GM19468 (cell line): ENCODE measurements around the gene SLC39A12.
"Not testable (repeated sequence)": the region's sequence is repeated elsewhere in the genome, so short reads cannot be mapped to it uniquely, and the experiment has no call there.

Experiments used
- ATAC-seq: cut with Tn5 transposase; IDR thresholded peaks from one replicate; pipeline ENCODE4 v1.9.1; 2021; ENCODE audit warnings: mild to moderate bottlenecking, moderate library complexity, moderate number of reproducible peaks; ENCODE audit not compliant: unreplicated experiment; ENCODE audit errors: extremely low read depth

Gene SLC39A12

DNA sequence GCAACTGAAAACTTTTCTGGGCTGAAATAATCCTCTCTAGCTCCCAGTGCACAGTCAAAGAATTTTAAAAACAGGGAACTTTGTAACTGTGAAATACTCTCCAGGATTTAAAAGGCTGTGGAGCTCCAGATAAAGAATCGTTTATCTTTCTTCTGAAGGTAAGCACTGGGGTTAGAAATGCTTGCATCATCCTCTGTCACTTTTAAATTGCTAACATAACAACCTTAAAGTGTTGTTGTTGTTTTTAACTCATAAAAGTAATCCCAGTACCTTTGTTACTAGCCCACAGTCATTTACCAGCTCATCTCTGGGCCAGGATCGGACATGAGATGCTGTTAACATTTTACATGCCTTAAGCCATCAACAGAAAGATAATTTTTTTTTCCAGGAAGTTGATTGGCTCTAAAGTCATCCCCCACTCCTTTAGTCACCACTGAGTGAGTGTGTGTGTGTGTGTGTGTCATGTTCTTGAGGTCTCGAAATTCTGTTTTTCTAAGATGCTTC, at the start of gene SLC39A12:
TSS of gene SLC39A12 (plus strand) at position 51 of the 504 bp plus-strand sequence. CDS start 1,359 bp downstream, outside the sequence.
- no peak for ATAC-seq

DNA sequence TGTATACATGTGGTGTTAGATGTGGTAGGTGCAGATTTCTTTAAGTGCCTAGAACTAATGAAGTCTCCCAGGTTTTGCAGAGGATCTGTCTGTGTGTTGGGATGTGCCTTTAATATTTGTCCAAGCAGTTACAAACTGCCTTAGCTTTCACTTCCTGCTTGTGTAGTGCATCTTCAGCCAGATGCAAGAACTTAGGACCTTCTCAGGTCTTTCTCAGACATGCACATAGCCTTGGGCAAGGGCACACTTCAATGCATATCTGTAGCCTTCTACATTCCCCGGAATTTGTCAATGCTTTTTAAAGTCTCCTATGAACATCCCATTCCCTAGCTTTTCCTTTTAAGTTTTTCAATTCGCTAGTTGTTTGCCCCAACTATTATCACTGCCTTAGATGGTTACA, 47.2 kb upstream of the SLC39A12 start:
- ATAC-seq, result no peak

DNA sequence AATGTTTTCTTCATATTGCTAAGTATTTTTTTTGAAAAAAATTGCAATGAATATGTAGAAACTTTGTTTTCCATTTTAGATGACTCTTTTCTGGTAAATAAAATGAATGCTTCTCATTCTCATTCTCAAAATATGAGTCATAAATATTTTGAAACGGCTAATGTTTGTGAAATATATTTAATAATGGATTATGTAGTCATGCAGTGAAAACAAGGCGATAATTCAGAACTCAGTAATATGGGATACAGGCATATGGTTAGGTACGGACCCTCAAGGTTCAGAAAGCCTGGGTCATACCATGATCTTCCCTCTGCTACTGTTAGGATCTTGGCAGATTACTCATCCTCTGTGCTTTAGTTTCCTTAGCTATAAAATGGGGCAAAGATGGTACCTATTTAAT, 46.2 kb upstream of the SLC39A12 start:
- ATAC-seq, result no peak

DNA sequence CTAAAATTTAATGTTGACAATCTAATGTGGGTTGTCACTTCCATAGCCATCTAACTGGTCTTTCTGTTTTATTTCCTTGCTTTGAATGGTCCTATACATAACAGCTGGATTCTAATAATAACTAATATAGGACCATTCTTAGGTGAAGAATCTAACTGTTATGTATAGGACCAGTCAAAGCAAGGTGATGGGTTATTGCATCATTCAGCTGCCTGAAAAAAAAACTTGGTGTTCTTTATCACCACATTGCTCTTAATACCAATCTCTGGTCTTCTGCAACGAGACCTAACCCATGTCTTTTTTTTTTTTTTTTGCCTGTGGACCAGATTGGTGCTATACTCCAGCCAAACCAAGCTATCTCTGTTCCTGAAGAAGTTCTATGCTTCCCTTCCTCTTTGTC, 45.7 kb upstream of the SLC39A12 start:
- no peak for ATAC-seq

DNA sequence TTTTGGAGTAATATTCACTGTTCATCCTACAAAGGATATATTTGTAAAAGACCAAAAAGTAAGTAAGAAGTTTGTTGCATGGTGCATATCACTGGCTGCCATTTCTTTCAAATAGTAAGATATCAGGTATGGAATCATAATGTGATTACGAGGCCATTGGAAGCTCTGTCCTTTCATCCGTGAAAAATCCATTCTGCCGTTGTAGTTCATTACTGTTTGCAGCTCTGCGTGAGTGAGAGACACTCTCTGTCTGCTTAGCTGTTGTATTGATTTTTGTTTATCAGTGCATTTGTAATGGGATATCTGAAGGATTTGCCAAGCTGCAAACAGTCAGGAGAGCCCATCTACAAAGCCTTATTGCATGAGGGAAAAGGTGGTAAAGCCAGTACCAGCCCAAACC, 44.1 kb upstream of the SLC39A12 start:
- ATAC-seq, result no peak

DNA sequence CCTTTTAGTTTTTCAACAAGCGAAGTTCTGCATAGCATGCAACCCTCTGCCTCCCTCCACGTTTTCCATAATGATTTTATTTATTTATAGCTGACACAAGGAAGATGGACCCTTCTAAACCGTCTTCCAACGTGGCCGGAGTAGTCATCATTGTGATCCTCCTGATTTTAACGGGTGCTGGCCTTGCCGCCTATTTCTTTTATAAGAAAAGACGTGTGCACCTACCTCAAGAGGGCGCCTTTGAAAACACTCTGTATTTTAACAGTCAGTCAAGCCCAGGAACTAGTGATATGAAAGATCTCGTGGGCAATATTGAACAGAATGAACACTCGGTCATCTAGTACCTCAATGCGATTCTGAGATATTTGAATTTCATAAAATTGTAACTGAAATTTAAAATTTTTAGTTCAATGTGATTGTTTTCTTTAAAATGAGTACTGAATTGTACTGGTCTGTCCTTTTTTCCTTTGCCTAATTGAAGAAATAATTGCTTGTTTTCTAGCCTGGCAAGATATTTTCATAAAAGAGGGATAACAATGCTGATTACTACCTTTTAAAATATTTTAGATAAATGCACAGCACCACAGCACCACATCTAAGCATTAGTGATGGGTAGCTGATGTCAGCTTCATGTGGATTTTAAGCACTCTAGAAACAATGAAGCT, 41.5 kb upstream of the SLC39A12 start:
- ATAC-seq, result no peak

DNA sequence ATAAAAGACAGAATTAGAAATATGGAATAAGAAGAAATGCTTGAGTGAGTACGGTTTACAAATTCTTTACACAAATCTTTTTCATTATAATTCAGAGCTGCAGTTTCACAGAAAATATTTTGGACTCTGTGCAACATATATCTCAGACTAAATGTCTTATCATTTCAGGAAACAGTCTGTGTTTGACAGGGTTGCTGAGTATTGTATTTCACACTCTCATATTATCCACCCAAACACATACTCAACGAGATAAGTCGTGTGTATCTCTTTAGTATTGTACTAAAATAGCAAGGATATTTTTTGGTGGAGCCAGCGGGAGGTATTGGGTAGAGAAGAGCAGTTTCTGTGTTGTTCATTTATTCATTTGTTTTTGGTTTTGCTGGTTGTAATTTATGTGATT, 39.0 kb upstream of the SLC39A12 start:
- no peak for ATAC-seq

DNA sequence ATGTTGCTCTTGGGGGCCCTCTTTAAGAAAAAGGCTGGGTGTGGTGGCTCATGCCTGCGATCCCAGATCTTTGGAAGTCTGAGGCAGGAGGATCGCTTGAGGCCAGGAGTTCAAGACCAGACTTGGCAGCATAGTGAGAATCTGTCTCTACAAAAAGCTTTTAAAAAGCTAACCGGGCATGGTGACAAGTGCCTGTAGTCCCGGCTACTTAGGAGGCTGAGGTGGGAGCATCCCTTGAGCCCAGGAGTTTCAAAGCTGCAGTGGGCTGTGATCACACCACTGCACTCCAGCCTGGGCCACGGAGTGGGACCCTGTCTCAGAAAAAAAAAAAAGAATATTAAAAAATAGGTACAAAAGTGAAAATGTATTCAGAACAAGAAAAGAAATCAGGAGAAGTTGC, 38.1 kb upstream of the SLC39A12 start:
- ATAC-seq, result no peak

DNA sequence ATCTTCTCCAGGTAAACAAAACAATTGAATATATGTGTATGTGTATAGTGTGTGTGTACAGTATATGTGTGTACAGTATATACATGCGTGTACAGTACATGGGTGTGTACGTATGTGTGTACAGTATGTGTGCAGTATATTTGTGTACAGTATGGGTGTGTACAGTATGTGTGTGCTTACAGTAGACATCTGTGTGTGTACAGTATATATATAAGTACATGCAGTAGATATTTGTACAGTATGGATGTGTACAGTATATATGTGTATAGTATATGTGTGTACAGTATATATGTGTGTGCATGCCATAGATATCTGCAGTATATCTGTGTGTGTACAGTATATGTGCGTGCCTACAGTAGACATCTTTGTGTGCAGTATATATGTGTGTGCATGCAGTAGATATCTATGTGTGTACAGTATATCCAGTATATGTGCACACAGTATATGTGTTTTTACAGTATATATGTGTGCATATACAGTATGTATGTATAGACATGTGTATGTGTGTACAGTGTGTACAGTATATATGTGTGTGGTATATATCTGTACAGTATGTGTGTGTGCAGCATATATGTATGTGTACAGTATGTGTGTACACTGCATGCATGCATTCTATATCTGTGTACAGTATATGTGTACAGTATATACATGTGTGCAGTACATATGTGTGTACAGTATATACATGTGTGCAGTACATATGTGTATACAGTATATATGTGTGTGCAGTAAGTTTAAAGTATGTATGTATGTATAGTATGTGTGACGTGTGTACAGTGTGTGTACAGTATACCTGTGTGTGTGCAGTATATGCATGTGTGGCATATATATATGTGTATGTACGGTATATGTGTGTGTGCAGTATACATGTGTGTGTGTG, 37.3 kb upstream of the SLC39A12 start:
- no peak for ATAC-seq

DNA sequence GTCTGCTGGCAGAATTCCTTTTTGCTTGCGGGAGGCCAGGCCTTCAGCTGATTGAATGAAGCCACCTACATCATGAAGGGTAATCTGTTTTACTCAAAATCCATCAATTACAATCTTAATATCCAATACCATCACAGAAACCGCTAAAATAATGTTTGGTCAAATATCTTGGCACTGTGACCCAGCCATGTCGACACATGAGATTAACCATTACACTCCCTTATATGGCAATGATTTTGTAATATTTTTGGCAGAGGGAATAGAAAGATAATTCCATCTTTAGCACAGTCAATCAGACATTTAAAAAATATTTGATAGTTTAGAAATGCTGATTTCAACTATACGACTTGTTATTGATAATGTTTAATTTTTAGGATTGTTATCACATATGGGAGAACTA, 36.5 kb upstream of the SLC39A12 start:
- ATAC-seq, result no peak

DNA sequence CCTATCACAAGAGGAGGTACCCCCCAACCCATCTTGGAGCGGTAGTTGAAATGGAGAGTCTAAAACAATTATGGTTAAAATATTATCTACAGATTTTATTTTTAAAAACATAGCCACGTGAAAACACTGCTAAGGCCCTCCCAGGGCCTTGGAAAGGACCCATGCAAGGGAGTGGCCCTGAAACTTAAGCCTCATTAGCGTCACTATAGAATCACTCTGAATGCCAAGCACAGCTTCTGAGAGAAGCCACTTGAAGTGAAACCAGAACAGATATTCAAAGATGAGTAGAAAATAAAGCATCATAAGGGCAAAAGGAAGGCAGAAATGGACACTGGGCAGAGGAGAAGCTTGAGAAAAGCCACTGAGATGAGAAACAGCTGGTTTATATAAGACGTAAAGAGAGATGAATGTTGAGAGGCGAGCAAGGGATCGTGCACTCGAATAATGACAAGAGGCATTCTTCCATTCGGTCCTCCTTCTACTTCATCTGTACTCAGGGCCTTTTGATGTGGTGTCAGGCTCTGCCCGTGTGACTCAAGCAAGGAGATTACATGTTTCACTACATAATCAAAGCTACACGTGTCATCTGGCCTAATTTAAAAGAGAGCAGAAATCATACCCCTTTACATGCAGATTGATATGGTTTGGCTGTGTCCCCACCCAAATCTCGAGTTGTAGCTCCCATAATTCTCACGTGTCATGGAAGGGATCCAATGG, 33.4 kb upstream of the SLC39A12 start:
- ATAC-seq, result no peak

DNA sequence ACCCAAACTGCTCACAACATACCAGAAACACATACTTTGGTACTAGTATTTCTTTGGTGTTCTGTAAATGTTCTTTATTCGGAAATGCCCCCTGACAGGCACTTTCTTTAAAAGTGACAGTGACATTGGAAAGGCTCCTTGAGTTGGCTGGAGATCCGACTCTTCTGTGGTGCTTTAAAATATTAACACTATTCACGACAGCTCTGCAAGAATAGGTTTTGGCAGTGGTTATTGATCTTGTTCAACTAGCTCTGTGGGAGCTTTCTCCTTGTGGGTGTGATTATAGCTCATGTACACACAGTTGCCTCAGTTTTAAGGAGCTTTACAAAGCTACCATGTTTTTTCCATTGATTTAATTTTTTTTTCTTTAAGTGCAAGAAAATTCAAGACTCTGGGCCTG, 30.3 kb upstream of the SLC39A12 start:
- ATAC-seq, result no peak

DNA sequence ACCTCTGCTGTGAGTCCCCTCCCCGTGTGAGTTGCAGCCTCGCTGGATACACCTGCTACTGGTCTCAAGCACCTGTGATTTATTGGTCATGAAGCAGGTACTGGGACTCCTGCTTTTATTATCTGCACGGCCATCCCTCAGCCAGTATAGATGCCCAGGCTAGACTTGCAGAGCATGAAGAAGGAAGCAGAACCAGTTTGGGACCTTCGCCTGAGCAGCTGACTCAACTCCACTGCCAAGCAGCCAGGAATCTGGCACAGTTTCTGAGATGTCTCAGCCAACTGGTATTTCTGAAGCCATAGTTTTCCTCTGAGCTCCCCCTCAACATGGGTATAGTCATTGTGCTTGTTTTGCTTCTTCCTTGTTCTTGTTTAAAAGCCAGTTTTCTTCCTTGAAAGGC, 28.0 kb upstream of the SLC39A12 start:
- no peak for ATAC-seq

DNA sequence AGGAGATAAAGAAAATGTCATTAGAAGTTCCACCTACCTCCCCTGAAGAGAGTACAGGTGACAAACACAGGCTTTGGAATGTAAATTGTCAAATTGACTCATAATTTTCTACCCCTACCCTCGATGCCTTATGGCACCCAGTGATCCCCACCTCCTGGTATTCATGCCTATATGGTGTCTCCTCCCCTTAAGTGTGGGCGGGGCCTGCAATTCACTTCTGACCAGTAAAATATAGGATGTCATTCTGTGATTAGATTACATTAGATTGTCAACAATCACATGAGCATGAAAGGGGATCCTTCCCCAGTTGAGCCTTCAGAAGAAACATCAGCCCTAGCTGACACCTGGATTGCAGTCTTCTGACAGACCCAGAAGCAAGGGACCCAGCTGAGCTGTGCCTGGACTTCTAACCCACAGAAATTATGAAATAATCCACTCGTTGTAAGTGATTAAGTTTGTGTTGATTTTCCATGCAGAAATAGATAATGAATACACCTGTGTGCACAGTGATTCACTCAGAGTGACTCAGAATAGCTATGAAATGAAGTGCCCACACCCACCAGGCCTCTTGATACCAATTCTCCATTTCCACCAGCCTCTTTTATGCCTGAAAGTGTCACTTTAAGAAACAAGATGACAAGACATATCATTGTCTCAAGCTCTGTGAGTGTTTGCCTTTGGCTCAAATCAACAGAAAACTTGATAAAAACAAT, 8.5 kb upstream of the SLC39A12 start:
- no peak for ATAC-seq

DNA sequence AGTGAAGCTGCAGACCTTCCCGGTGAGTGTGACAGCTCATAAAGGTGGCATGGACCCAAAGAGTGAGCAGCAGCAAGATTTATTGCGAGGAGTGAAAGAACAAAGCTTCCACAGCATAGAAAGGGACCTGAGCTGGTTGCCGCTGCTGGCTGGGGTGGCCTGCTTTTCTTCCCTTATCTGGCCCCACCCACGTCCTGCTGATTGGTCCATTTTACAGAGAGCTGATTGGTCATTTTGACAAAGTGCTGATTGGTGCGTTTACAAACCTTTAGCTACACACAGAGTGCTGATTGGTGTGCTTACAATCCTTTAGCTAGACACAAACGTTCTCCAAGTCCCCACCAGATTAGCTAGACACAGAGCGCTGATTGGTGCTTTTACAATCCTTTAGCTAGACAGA, 1.4 kb upstream of the SLC39A12 start:
- not testable (repeated sequence) for ATAC-seq

DNA sequence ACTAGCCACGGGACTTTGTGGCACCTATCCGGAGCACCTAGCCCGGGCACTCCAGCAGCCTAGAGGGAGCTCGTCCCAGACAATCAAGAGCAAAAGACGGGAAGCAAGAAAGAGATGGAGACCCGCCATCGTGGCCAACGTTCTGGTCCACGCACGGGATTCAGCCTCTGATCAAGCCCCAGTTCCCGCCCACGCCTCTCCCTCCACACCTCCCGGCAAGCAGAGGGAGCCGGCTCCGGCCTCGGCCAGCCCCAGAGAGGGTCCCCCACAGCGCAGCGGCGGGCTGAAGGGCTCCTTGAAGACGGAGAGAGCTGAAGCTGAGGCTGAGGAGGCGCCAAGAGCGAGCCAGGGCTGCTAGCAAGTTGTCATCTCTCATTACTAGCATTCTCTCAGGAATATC, 992 bp upstream of the SLC39A12 start:
- no peak for ATAC-seq

DNA sequence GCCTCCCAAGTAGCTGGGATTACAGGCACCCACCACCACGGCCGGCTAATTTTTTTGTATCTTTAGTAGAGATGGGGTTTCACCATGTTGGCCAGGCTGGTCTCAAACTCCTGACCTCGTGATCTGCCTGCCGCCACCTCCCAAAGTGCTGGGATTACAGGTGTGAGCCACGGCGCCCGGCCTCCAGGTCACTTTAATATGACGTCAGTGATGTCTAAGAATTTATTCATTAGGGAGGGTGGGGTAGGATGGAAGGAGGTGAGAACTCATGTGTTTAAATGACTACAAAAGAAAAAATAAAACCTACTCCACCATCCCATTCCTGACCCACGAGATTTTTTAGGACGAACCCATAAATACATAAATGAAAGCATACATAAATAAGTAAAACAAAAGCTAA, 2.7 kb downstream of the SLC39A12 start:
- not testable (repeated sequence) for ATAC-seq

DNA sequence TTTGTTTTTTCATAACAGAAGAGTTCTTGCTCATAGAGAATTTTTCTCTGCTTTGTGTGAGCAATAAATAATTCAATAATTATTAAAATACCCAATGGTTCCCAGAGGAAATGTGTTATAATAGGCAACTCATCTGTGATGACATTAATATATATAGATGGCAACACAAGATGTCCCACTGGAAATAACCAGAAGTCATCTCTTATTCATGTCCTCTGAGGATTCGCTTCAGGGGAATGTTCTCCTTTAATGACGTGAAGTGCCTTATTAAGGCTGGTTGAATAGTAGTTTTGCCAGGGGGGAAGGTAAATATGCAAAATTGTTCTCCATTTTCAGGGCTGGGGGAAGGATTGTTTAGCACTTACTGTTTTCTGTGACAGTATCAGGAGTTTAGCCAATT, 3.1 kb downstream of the SLC39A12 start:
- no peak for ATAC-seq

DNA sequence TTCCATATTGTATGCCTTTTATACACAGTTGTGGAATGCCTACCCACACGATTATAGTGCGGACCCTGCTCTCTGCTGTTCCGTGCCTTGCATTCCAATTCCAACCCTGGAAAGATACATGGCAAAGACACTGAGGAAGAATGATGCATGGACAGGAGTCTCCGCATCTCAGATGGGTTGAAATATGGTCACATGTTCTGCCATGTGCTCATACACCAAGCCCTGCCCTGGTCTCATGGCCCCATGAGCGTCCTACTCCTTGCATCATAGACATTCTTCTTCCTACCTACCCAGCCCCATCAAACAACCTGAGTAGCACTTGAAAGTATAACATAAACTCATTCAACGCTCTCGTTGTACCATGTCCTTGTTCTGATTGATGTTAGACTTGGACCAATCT, 6.3 kb downstream of the SLC39A12 start:
- ATAC-seq, result no peak

DNA sequence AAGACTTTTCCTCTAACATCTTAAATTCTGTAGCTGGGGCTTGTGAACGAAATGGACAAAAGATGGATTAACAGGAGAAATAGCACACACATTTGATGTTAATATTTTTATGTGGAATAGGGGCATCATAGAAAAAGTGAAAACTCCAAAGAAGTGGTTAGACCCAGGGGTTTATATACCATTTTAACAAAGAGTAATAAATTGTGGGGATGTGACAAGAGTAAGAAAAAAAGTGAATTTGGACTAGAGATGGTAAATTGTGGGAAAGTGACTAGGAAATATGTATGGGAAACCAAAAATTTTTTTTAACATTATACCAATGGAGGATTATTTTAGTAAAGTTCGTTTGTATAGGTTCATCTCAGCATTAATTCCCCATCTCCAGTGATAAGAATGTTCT, 8.2 kb downstream of the SLC39A12 start:
- ATAC-seq, result no peak
